HG03469 (cell line): ENCODE data around the gene GABRB1.

Experiments used
- ATAC-seq: cut with Tn5 transposase; IDR thresholded peaks from one replicate; pipeline ENCODE4 v1.9.1; 2021; ENCODE audit warnings: mild to moderate bottlenecking, moderate library complexity, moderate number of reproducible peaks; ENCODE audit not compliant: unreplicated experiment

The GABRB1 gene

DNA sequence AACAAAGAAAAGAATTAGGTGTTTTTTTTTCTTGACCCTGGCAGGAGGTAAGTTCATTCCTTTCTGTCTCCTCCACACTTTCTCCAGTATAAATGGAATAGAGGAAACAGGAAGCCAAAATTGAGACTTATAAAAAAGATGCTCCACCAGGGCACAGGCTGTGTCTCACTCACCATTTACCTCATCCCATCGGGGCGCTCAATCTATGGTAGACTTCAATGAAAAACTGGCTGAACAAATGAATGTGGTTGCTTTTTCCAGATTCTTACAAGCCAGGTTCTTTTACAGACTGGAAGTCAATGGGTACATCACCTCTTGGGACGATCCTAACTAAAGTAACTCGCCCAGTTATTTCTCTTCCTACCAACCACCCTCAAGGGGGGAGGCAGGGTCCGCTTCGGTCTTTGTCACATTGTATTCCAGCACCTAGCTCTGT lies 431.4 kb downstream of the GABRB1 start:
- ATAC-seq, result no peak

DNA sequence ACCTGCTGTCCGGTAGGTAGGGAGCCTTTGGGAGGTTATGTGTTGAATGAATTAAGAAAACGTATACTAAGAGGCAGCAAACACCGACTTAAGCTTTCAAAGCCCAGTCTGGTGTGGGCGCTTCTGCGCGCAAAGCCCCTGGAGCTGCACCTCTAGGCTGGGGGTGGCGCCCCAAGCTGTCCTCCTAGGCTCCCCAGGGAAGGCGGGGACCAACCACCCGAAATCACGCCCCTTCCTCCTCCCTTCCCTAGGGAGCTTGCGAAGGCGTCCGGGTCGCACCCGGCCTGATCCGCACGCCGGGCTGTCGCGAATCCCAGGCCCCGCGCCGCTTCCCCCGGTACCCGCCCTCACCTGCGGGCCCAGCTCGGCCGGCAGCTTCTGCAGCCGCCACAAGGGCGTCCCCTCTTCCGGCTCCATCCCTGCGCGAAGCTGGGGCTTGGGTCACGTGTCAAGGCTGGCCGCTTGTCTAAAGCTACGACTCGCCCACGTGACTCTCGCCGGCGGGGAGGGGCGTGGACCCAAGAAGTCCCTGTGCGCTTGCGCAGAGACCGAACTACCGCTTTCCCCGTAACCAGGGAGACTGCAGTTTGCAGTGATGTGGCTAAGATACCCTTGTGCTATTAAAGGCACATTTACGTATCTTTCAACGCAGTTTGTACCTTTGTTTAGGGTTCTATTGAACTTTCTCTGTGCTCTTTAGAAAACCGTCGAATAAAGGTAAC lies 432.0 kb downstream of the GABRB1 start, which contains the start of gene COMMD8:
TSS of gene COMMD8 (minus strand) at position 468 of the 722 bp plus-strand sequence. CDS start at position 417, 51 bp downstream.
- ATAC-seq, result peak; percentile 85

DNA sequence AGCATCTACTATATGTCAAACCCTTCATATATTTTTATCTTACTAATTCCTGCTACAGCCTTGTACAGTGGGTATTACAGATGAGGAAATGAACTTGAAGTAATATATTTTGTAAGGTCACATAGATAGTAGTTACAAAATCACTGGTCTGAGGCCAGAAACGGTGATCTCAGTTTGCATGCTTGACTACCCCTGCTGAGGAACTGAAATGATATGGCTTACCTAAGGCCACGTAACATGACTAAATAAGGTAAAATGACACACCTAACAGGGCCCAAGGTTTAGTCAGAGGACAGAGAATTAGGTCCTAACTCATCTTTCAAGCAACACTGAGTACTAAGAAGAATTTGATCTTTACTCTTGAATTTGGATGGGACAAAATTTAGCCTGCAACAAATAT lies 433.6 kb downstream of the GABRB1 start:
- peak; percentile 24 for ATAC-seq

DNA sequence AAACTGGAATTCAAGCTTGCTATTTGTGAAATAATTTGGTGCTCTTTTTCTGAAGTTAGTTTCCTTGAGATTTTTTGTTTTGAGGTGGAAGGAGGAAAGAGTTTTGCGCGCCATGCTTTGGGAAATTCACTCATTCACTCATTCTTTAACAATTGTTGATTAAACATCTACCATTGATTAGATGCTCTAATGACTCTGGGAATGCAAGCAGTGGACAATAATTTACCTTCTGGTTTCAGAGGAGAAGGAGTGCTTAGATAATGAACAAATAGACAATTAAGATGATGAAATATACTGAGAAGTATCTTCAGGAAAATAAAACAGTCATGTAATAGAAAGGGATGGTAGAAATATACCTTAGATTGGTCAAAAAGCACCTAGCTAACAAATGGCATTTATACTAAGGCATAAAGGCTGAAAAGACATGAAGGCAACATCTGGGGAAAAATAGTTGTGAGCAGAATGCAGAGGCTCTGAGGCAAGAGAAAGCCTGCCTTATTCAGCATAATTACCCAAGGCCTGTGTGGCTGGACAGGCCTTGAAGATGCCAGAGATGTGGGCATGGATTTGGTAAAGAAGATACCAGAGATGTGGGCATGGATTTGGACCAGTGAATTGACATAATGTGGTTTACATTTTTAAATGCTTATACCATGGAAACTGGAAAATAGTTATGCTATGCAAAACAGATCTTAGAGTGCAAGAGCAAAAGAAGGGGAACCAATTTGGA lies 434.9 kb downstream of the GABRB1 start:
- ATAC-seq, result no peak

DNA sequence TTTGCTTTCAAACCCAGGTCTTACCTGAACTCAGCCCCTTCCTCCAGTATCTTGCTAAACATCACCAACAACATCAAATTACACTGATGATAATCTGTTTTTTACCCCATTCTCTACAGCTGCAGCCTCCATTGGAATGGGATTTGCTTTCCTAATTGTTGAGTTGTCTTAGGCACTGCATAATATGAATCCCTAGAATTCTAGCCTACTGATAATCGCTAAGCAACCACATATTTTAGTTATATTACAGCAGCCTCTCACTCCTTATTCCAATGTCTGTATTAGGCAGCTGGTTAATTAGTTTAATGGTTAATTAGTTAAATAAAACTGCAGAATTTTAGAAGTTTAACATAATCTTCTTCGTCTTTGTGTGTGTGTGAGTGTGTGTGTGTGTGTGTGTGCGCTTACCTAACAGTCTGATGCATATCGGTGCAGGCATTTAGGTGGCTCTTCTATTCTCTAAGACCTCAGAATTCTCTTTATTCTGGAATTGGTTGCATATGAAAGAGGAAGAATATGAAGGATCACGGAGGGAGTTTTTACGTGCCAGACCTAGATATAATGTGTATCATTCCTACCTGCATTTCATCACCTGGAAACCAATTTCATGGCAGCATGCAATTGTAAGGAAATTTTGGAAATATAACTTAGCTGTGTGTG lies 437.5 kb downstream of the GABRB1 start:
- ATAC-seq, result no peak

DNA sequence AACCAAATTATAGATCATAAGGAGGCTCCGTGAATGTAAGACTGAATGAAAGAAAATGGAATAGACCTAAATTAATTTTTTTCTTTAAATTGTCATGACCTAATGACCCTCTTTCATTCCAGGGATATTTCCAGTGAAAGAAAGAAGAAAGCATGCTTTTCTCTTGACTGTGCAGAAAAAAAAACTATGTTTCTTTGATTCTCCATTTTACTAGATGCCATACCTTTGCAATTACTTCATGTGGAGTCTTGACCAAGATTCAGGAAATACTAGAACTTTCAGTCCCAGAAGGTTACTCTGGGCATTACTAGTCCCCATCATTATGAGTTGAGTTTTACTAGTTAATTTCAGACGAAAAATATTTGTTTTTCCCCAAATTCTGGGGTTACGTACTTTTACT lies 438.6 kb downstream of the GABRB1 start:
- ATAC-seq, result no peak

DNA sequence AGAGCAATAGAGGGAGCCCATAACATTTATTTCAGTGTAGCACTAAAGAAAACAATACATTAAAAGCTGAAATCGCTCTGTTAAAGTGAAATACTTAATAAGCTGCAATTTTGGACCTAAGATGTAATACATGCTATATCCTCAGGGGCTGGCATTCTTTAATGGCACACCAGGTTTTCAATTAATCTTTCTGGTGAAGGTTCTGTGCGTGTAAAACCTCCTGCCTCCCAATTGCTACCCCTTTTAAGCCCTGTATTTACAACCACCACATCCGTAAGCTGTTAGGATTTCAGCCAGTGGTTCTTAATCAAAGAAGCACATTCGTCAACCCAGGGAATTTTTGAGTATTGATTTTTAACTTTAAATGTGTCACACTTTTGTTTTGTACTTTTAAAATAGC lies 439.7 kb downstream of the GABRB1 start:
- ATAC-seq, result no peak

DNA sequence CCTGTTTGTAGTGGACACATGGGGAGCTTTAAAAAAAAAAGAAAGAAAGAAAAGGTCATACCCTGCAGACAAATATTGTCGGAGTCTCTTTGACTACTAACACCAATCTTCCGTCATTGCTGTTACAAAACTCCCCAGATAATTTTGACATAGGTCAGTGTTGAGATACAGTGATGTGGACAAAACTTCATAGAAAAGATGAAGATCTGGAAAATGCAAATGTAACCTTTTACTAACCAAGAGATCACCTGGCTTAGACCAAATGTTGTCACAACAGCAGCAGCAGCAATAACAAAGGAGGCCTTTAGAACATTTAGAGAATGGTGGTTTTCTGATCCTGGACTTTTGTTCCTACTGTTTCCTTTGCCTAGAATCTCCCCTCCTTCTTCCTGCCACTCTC lies 440.2 kb downstream of the GABRB1 start:
- no peak for ATAC-seq

DNA sequence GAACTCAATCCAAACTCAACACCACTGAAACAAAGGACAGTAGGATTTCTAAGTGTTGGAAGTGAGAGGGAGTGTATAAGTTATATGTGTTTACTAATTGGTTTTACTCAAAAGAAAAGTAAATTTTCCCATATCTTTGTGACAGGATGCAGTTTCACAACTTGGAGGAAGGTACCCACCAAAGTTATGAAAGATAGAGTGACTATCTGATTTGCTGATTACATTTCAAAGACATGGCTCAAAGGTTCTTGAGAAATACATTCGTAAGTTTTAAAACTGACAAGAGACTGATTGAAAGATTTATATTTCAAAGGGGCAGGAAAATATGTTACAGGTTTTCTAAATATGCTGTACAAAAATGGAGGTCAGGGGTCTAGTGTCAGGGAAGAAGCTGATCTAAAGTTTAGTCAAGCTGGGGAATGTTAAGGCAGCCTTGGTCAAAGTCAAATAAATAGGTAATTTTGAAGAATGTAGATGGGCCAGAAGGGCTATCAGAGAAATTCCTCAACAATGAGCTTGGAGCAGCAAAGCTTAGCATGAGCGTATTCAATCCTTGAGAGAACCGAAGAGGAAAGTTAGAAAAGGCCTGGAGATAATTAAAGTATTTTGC lies 441.9 kb downstream of the GABRB1 start:
- no peak for ATAC-seq

DNA sequence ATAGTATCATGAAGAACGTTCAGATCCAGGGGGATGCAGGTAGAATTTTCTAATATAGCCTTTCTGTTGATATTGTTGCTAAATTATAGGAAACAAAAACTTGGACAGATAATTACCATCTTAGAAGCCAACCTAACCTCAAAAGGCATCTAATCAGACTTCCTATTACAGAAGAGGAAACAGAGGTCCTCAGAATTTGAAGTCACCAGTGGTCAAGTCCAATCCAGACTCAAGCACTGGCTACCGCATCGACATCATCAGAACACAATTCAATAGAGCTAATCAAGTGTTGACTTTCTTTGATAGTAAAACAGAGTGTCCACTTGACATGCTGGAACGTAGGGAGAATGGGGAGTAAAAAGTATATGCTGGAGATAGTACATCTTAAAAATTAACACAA lies 443.4 kb downstream of the GABRB1 start:
- no peak for ATAC-seq

DNA sequence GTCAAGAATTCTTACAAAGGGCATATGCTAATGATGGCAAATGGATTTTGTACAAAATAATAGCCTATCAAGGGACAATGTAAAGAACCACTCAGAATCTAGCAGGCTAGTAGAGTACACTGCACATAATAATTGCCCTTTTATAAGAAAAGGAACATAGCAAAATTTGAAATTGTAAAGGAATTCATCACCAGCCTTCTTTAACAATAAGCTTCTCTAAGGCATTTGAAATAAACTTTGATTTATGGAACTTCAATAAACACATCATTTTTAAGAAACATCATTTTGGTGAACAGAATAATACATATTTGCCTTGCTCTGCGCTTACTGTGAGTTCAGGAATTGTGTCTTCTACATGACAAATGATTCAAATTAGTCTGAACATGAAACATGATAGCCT lies 444.0 kb downstream of the GABRB1 start:
- no peak for ATAC-seq
